HG03159 (cell line): ENCODE data around the gene REG3A.

Source experiments
- ATAC-seq: cut with Tn5 transposase; IDR thresholded peaks from one replicate; pipeline ENCODE4 v1.9.1; 2021; ENCODE audit warnings: mild to moderate bottlenecking, moderate library complexity; ENCODE audit not compliant: unreplicated experiment

Gene REG3A

DNA sequence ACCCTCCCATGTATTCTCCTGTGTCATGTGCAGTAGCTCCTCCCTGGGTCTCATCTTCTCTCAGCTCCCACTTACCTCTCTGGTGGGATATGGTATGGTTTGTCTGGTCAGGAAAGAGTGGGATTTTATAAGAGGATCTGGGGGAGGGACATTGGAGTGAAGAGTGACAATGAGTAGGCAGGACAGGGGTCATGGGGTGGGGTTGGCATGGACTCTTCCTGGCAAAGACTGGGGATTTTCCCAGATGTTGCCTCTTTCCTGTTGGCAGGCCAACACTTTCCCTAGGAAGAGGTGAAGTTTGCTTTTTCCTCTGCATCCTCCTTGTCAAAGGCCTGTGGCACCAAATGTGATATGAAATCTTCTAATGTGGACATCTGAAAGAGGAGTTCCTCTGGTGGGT lies at the start of gene REG3A:
TSS of gene REG3A (minus strand) at position 101 of the 400 bp plus-strand sequence. CDS start 348 bp downstream, outside the sequence.
- no peak for ATAC-seq

DNA sequence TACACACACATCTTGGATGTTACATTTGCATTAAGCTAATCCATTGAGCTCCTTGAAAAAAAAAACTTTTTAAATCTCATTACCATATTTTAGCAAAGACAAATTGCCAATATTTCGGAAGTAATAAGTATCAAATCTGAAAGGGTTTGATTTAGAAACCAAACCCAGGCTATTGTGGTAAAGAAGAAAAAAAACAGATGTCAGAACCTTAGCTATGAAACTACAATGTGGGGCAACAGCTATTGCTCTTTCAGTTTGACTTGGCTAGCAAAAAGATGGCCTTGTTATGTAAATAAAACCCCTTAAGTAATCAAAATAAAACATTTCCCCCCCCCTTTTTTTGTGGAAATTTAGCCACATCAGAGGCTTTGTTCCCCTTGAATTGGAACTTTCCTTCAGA lies 41.2 kb upstream of the REG3A start:
- ATAC-seq = no peak

DNA sequence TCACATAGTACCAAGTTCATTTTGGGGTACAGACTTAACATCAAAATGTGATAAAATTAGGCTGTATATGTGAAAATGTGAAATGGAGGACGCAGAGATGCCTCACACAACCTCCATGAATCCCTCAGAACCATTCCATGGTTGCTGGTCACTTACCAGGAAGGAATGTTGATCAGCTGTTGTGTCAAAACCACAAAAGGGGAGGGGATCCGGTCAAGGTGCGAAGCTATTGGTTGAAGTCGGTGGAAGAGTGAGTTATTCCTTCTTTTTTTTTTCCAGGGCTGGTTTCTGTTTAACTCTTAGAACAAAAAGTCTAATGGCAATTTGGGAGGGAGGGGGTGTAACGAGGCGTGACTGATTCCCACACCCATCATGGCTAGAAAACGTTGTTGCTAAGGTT lies 32.3 kb upstream of the REG3A start:
- no peak for ATAC-seq

DNA sequence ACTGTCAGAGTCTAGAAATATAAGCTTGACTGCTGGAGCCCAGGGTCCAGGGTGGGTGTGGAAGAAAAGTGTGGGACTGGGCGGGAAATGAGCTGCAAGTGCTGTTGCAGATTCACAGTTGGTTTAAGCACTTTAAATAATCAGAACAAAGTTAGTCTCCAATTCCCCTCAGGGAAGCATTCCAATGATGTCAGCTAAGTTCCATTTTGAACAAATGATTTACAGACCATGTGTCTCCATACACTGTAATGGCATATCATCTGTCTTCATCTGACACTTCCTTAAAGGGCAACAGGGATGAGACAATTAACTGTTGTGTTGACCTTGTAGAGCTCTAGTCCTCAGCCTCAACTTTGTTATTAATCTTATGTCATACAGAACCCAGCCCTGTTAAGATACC lies 31.5 kb upstream of the REG3A start:
- ATAC-seq = no peak

DNA sequence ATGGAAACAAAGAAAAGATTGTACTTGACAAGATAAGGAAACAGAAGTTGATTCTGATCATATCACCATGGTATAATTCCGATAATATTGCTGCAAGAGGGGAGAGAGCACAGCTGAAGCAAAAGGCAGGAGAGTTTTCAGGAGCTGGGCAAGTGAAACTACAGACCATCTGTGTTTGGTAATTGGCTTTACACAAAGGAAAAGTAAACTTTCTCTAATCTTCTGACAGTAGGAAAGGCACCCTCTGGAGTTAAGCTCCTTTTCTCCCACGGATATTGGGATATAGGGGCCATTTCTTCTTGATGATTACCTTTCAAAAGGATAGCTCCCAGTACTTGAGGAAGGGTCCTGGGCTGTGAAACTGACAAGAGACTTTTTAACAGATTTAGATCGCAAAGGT lies 29.9 kb upstream of the REG3A start:
- no peak for ATAC-seq

DNA sequence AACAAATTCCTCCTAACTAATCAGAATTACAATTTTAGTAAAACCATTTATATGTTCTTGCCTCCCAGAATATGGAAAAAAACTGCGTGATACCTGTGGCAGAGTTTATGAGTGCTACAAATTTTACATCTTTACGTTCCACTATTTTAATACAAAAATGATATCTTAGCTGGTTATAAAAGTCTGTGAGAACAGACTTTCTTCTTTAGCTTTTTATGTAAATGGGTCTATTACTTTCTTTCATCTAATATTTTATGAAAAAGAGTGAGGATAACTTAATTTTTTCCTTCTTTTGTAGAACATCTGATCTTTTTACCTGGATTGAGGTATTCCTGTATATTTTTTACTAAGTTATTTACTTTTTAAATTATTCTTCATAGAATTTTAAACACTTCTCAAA lies 22.1 kb upstream of the REG3A start:
- no peak for ATAC-seq

DNA sequence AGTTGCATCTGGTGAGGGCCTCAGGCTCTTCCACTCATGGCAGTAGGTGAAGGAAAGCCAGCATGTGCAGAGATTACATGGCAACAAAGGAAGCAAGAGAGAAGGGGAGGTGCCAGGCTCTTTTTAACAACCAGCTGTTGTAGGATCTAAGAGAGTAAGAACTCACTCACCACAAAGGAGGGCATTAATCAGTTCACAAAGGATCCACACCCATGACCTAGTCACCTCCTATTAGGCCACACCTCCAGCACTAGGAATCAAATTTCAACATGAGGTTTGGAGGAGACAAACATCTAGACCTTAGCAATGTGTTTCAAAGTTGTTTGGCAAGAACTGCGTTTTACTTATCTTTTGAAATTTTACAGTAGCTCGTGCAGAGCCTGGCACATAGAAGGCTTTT lies 20.5 kb upstream of the REG3A start:
- ATAC-seq = no peak

DNA sequence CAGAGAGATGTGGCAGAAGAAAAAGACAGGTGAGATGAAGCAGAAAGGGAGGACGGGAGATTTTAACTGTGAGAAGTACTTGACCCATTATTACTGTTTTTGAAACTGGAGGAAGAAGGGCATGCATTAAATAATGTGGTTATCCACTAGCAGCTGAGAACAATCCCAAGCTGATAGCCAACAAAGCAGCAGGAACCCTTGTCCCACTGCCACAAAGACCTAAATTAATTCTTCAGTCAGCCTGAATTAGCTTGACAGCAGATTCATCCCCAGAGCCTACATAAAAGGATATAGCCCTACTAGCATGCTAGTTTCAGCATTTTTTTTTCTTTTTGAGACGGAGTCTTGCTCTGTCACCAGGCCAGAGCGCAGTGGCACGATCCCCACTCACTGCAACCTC lies 19.5 kb upstream of the REG3A start:
- ATAC-seq = no peak

DNA sequence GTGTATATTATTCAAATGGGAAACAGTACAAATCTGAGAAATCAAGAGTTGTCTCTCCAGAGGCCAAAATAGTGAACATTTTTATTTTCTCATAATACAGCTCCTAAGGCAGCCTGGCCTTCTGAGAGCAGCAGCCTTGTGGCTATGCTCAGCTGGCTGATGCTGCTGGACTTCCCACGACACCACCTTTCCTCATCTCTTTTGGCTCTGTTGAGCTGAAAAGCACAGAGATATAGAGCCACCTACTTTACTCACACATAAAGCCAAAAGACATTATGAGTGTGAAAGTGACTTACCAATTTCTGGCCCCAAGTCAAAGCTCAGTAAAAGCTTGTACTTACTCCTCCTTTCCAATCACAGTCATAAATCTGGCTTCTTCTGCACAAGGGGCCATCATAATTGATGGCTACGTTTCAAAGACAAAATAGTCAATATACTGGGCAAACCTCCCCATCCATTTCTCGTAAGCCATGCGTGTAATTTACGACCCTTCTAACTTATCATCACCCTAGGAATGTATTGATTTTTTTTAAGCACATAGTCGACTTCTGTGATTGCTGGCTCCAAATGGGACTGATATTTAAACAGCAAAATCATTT lies 18.6 kb upstream of the REG3A start:
- ATAC-seq = no peak

DNA sequence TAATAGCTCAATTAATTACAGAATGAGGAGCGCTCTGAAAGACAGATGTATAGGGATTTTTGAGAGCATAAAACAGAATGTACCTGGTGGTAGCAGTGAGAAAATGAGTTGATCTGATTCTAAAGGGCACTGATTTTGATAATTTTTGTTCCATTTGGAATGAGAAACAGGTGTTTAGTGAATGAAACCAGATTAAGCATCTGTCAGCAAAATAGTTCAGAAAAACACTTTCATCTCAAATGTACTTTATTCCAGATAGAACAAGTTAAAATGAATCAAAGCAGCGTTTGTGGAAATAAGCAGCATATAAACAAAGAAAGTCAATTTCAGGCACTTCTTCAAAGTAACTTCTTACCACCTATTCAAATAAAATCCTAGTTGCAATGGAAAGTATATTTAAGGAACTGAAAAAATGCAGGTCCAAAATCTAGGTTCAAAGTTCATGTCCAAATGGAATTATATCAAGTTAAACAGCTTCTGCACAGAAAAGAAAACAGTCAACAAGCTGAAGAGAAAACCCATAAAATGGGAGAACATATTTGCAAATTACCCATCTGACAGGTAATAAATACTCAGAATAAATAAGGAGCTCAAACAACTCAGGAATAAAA lies 11.9 kb upstream of the REG3A start:
- ATAC-seq = no peak

DNA sequence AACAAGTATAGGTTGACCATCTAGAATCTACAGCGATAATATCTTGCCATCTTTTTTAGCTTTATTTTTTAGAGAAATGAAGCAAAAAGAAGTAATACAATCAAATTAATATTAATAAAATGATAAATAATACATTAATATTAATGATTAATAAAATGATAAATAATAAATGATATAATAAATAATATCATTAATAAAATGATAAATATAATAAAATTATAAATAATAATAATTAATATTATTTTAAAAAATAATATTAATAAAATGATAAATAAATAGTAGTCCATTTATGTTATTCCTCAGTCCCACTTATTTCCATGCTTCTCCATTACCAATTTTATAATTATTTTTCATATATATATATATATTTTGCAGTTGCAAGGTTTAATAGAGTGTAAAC lies 3.2 kb upstream of the REG3A start:
- ATAC-seq = no peak

DNA sequence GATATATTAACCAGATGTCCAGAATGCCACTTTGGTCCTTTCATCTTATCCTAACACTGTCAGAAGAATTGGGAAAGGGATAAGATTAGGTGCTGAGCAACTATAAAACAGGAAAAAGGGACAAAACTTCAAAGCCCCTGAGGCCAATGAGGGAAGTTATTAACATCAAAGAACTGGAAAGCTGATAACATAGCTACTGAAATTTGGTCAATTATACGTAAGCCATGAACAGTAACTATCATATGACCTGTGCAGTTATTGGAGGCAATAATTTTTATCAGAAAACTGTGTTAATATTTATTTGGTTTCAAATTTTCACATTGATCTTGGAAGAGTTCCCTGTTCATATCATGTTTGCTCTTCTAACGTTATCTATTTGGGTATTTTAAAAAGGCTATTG lies 2.6 kb upstream of the REG3A start:
- no peak for ATAC-seq

DNA sequence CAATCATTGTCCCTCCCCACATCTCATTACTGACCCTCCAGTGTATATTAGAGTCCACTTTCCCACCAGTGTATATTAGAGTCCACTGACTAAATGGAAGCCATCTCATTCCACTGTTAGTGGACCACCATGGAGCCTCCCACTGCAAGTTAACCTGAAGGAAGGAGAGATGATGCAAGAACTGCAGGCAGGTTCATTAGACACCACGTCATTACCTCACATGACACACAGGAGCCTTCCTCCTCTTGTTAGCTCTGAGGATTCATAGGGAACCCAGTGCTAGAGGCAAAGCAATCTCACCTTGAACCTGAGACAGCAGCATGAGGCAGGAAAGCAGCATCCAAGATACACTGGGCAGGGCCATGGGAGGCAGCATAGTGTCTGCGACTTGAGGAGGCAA lies 523 bp downstream of the REG3A start:
- no peak for ATAC-seq

DNA sequence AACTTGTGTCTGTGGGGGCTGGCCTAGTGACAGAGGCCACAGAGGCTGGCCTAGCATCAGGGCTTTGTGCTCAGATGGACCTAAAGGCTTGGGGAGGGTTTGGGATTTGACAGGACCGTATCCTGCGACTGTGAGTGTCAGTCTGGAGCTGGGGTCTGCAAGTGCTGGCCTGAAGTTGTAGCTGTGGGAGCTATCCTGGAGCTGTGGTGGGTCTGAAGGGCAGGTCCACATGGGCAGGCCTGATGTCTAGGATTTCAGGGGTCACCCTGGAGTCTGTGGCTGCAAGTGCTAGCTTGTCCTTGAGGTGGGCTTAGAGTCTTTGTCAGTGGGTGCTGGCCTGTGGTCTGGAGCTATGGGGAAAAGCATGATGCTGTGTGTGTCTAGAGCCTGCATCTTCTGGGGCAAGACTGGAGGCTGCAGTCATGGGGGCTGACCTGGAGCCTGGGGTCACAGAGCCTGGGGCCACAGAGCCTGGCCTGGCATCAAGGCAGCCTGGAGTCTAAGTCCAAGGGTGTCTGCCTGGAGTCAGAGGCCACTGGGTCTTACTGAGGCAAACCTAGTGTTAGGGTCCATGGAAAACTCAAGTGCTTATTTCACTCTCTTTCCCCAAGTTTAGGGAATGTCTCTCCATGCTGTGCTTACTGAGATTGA lies 3.6 kb downstream of the REG3A start:
- no peak for ATAC-seq

DNA sequence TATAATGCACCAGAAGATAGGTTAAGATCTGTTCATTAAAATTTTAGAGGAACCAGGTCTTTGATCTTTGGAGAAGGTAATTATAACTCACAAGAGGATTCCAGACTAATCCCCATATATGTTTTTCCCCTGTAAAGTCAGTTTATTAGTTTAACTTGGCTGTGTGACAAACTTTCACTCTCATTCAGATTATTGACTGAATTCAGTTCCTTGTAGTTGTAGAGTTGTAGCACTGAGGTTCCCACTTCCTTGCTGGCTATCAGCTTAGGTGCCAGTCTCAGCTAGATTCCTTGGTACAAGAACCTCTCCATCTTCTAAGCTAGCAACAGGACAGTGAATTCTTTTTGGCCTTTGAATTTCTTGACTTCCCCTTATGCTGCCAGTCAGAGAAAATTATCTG lies 20.1 kb downstream of the REG3A start:
- no peak for ATAC-seq

DNA sequence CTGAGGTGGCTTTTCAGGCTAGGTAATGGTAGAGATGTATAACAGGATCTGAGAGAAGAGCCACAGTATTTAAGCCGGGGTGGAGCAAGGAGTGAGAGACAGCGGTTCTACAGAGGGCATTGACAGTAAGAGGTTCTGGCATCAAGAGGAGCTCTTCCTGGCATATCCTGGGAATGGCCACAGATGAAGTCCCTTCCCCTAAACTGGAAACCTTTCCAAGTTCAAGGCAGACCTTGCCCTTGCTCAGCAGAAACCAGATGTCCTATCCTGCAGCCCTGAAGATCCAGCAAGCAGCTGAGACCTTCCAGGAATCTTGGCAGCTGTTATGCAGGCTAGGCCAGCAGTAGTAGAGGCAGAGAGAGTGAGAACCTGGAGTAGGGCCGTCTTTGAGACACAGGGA lies 21.2 kb downstream of the REG3A start:
- ATAC-seq = no peak

DNA sequence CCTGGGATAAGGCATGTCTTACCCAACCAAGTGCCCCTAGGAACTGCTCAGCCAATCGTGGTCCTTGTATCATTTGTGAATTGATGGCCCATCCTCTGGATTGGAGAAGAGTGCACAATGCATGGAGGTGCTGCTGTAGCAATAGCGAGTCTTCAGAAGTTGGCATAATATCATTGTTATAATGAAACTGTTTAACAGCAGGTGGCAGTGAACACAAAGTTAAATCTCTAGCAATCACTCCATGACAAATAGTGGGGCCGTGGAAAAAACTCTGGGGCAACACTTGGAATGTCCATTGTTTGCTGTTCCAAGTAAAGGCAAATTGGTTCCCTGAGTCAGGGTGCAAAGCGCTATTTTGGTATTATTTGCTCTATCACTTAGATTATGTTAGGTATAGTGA lies 27.9 kb downstream of the REG3A start:
- ATAC-seq = no peak

DNA sequence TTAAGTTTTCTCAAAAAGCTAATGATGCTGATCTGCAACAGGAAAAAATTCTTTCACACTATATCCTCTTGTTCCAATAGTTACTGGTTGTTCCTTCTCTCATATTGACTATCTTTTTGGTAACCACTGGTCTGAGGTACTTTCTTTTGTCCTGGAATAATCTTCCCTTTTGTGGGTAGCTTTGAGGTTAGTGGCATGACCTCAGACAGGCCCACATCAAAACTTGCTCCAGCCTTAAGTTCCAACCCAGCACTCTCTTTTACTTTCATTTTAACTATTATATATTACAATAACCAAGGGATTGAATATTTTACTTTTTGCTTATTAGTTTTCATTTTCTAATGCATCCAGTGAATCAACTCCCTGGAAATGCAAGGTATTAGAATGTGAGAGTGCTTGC lies 29.7 kb downstream of the REG3A start:
- ATAC-seq = no peak

DNA sequence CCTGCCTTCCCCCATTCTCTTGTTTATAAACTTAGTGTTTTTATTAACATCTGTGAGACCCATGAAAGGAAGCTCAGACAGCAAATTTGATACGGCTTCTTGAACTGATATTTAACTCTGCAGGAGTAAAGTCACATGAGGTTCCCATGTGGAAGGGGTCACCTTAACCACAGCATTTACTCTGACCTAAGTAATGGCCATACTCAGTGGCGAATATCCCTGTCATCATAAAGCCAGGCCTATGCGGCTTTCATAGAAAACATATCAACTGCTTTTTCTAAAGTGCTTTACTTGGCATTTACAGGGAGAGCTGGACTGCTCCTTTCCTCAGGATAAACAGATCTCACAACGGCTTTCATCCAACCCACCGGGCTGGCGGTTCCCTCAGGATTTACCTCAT lies 30.3 kb downstream of the REG3A start:
- ATAC-seq = no peak

DNA sequence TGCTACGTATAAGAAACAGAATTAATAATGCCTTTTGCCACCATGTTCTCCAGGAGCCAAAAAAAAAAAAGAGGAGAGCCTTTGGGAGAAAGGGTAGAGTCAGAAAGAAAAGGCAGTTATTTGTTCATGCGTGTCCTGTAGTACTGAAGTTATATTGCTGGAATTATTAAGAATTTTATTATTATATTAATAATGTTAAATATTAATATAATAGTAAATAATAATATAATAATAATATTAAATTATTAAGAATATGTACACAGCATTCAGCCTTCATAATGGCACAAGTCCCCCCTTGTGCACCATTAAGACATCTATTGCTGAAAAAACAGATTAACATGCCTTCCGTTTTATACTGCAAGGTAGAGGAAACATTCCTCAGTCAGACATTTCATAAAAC lies 31.1 kb downstream of the REG3A start:
- ATAC-seq = no peak

DNA sequence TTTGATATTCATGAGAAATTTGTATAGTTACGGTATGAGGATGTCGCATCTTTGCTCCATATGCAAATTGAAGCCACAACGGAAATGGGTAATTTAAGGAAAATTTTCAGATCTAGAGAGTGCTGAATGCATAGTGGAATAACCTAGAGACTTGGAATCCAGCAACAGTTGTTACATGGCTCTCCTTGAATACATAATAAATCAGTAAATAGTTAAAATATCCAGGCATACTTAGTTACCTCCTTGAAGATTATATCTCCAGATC lies 33.9 kb downstream of the REG3A start:
- no peak for ATAC-seq

DNA sequence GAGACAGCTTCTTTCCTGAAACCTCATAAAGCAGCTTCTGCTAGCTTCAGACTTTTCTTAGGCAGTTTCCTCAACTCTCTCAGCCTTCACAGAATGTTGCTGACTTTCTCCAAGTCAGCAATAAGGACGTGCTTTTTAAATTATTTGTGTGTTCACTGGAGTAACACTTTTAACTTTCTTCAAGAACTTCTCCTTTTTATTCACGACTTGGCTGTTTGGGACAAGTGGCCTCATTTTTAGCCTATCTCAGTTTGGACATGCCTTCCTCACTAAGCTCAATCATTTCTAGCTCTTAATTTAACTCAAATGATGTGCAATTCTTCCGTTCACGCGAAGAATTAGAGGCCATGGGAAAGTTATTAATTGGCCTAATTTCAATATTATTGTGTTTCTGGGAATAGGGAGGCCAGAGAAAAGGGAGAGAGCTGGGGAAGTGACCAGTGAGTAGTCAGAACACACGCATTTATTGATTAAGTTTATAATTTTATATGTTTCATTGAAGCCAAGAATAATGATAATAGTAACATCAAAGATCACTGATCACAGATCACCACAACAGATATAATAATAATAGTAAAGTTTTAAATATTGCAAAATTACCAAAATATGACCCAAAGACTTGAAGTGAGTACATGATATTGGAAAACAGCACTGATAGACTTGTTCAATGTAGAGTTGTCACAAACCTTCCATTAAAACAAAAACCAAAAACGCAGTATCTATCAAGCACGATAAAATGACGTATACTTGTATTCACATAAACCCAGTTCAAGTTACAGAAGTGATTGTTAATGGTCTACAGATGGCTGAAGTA lies 34.4 kb downstream of the REG3A start:
- ATAC-seq = no peak
